GM21717 (cell line): ENCODE results near the gene EFL1.
"Not testable (repeated sequence)": the region's sequence is repeated elsewhere in the genome, so short reads cannot be mapped to it uniquely, and the experiment has no call there.

ENCODE experiments used
- ATAC-seq: cut with Tn5 transposase; IDR thresholded peaks from one replicate; pipeline ENCODE4 v1.9.1; 2021; ENCODE audit warnings: mild to moderate bottlenecking, moderate library complexity; ENCODE audit not compliant: unreplicated experiment

The EFL1 gene

DNA sequence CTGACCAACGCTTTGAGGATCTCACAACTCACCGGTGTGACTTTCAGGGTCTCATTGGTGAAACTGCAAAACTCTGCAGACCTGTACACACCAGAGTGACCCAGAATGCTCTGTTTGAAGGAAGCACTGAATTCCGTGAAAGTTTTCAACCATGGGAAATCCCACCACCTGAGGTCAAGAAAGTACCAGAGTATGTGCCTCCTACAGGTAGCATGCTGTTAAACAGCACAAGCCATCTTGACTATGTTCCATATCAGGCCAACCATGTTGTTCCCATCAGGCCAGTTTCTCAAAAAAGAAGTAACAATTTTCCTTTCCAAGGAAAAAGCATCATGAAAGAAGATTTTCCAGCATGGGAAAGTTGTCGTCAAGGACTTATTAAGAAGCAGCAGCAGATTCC lies 19.9 kb upstream of the EFL1 start:
- ATAC-seq, result not testable (repeated sequence)

DNA sequence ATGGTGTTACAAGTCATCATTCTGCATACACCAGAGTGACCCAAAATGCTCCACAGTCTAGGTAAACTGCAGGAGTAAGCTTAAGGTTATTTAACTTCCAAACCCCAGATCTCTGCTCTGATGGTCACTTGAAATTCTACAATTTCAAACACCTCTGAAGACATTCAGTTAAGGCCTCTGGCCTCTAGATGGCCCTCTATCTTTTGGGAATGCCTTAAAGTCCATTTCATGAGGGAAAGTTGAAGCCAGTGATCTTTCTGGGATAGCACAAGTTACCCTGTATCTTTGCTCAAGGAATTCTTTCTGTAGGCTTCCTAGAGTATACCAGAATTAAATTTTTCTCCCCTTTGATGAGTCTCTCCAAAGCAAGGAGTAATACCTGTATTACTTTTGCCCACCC lies 18.7 kb upstream of the EFL1 start:
- ATAC-seq, result not testable (repeated sequence)

DNA sequence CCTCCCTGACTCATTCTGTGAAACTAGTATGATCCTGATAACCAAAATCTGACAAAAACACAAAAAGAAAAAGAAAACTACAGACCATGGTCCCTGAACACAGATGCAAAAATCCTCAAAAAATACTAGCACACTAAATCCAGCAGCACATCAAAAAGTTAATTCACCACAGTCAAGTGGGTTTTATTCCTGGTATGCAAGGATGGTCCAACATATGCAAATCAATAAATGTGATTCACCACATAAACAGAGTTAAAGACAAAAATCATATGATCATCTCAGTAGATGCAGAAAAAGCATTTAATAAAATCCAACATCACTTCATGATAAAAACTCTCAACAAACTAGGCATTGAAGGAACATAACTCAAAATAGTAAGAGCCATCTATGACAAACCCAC lies 12.9 kb upstream of the EFL1 start:
- ATAC-seq, result no peak

- ATAC-seq, result no peak
Observed at GRCh38 chr15:82272154-82272553, 9.6 kb upstream of the EFL1 start.

GRCh38 chr15:82268454-82268853 lies 5.9 kb upstream of the EFL1 start:
- ATAC-seq, result not testable (repeated sequence)

- ATAC-seq, result not testable (repeated sequence)
Observed at GRCh38 chr15:82267137-82267536, 4.6 kb upstream of the EFL1 start.

- no peak for ATAC-seq
Observed at GRCh38 chr15:82263350-82263749, 816 bp upstream of the EFL1 start.

- ATAC-seq, result peak; percentile 31
Observed at GRCh38 chr15:82261566-82262421, 740 bp downstream of the EFL1 start.

GRCh38 chr15:82248261-82248660 lies 14.3 kb downstream of the EFL1 start:
- not testable (repeated sequence) for ATAC-seq

DNA sequence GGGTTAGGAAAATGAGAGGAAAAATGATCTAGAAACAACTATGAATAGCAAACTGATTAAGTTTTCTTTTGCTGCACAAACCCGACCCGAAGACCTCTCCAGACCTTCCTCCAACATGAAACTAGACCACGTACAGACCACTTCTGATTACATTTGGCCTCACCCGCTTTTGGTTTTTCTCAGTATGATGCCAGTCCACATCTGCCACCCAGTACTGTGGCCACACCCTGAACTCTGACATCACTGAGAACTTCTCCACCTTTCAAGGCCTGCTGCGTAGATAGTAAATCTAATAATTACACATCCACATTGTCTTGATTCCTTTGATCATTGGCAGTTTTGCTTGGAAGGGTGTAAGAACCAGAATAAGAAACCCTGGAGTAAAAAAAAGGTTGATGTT lies 16.6 kb downstream of the EFL1 start:
- not testable (repeated sequence) for ATAC-seq

DNA sequence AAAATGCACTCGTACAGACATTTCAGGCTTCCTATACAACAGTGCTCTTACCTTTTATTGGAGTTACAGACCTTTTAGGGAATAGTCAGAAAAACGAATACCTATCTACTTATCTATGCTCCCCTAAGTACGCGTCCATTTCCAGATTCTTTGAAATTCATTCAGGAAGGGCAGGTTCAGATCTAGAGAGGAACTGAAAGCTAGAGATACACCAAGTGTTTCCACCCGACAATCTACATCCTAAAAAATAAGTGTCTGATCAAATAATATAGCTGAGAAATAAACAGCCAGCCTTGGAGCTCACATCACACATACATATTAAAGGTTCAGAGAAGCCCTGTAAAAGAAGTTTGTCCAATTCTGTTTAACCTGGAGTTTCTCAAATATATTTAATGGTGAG lies 18.9 kb downstream of the EFL1 start:
- not testable (repeated sequence) for ATAC-seq

GRCh38 chr15:82241836-82242499 lies 20.6 kb downstream of the EFL1 start:
- ATAC-seq, result not testable (repeated sequence)

- ATAC-seq, result no peak
Observed at GRCh38 chr15:82239685-82240391, 22.7 kb downstream of the EFL1 start.

GRCh38 chr15:82237944-82238534 lies 24.5 kb downstream of the EFL1 start:
- ATAC-seq, result not testable (repeated sequence)

DNA sequence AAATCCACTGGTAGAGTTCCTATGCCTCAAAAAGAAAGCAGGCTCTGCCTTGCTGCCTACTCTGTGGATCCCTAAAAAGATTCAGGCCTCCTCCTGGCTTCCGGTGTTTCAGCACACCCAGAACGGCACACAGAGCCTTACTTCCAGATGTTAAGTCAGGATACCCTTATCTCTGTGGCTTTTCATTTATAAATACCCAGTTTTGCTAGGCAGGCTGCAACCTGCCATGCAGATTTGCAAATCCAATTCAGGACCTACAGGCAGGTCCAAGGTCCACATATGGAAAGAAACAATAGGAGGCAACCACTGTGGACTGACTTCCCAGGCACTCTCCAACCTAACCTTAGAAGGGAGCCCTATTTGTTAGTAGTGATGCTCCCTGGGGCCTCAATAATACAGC lies 30.7 kb downstream of the EFL1 start:
- ATAC-seq, result no peak

GRCh38 chr15:82231233-82231632 lies 31.3 kb downstream of the EFL1 start:
- ATAC-seq, result no peak

- ATAC-seq, result no peak
Observed at GRCh38 chr15:82228750-82229149, 33.8 kb downstream of the EFL1 start.

DNA sequence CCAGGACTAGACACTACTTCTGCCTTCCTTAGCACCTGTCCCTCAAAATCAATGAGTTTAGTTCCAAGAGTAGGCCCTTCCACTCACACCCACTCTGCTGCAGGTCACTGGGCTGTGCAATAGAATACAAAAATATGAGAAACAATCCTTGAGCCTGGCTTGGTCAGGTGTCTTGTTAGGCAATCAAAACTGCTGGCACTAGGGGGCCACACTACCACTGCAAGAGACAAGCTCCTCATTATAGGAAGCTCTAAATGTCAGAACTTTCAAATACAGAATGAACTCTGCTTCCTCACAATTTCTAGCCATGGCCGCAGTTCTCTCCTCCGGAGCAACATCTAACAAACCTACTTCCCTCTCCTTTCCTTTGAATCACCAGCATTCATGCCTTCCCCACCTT lies 41.0 kb downstream of the EFL1 start:
- not testable (repeated sequence) for ATAC-seq

DNA sequence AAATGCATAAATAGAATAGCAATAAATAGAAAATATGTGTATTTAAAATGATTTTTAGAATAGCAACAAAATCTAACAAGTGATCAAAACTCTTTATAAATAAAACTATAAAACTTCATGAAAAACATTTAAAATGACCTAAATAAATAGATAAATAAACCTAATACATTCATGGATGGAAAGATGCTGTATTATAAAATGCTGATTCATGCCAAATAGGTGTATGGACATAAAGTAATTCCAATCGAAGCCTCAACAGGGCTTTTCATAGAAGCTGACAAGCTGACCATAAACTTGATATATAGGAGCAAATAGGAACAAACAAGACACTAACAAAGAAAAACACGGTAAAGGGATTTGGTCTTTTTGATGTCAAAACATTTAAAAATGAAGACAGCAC lies 46.4 kb downstream of the EFL1 start:
- not testable (repeated sequence) for ATAC-seq

- ATAC-seq, result not testable (repeated sequence)
Observed at GRCh38 chr15:82212201-82212600, 50.3 kb downstream of the EFL1 start.

DNA sequence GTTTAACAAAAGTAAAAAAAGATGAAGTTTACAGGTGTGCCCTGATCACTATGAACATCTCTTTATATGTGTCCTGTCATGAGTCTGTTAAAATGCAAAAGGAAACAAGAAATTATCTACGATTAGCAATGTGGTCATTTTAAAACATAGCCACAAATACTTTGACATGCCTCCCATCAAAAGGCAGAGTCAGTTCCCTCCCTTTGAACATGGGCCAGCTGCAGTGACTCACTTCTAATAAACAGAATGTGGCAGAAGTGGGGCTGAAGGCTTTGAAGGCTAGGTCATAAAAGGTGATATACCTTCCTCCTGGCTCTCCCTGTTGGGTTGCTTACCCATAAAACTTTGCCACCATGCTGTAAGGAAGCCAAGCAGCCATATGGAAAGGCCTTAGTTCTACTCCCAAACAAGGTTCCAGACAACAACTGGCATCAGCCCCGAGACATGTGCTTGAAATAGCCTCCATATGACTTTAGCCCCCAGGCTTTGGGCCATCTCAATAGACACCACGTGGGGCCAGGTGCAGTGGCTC lies 52.4 kb downstream of the EFL1 start:
- ATAC-seq, result not testable (repeated sequence)
